GM08714 (cell line): ENCODE results near the gene PACS2.
"Not testable (repeated sequence)": the region's sequence is repeated elsewhere in the genome, so short reads cannot be mapped to it uniquely, and the experiment has no call there.

Experiments used
- H3K4me3 ChIP-seq: fragments of 200-500 bp; sonication (Bioruptor generic); 2 replicates; pipeline ENCODE4 v1.5.1; 2014; ENCODE audit warnings: mild to moderate bottlenecking, low read length, inconsistent platforms
- ZNF274 ChIP-seq: IDR thresholded peaks from 2 replicates; pipeline ENCODE4 v1.6.1; 2012; ENCODE audit warnings: mild to moderate bottlenecking, low read depth, low read length

PACS2 gene

GRCh38 chr14:105354541-105354940 is 40.0 kb downstream of the PACS2 start:
- no peak for TF ChIP-seq ZNF274

GRCh38 chr14:105355049-105355575 is 40.6 kb downstream of the PACS2 start:
- no peak for TF ChIP-seq ZNF274
- no peak overlapping the region for H3K4me3 ChIP-seq

More at GRCh38 chr14:105354541-105354940, 40.0 kb downstream of the PACS2 start:
- no peak overlapping the region for H3K4me3 ChIP-seq

GRCh38 chr14:105355850-105356604 is 41.5 kb downstream of the PACS2 start:
- no peak for TF ChIP-seq ZNF274
- no peak overlapping the region for H3K4me3 ChIP-seq

- H3K4me3 ChIP-seq: no peak overlapping the region
- no peak for TF ChIP-seq ZNF274
These were observed 42.4 kb downstream of the PACS2 start for GRCh38 chr14:105356927-105357326.

- no peak overlapping the region for H3K4me3 ChIP-seq
- no peak for TF ChIP-seq ZNF274
These were observed 43.1 kb downstream of the PACS2 start for GRCh38 chr14:105357626-105358025.

GRCh38 chr14:105358140-105358846 is 43.7 kb downstream of the PACS2 start:
- no peak for TF ChIP-seq ZNF274

GRCh38 chr14:105358943-105359342 is 44.4 kb downstream of the PACS2 start:
- no peak for TF ChIP-seq ZNF274
- no peak overlapping the region for H3K4me3 ChIP-seq

More at GRCh38 chr14:105358140-105358846, 43.7 kb downstream of the PACS2 start:
- H3K4me3 ChIP-seq: no peak overlapping the region

- H3K4me3 ChIP-seq: not testable (repeated sequence)
These were observed 46.9 kb downstream of the PACS2 start for GRCh38 chr14:105361412-105361811.

- H3K4me3 ChIP-seq: no peak overlapping the region
- TF ChIP-seq ZNF274: no peak
These were observed 49.5 kb downstream of the PACS2 start for GRCh38 chr14:105363847-105364708.

GRCh38 chr14:105365101-105365500 is 50.6 kb downstream of the PACS2 start:
- no peak for TF ChIP-seq ZNF274
- H3K4me3 ChIP-seq: no peak overlapping the region

- no peak for TF ChIP-seq ZNF274
- no peak overlapping the region for H3K4me3 ChIP-seq
These were observed 51.1 kb downstream of the PACS2 start for GRCh38 chr14:105365681-105366080.

GRCh38 chr14:105366386-105367074 is 52.0 kb downstream of the PACS2 start:
- no peak overlapping the region for H3K4me3 ChIP-seq
- no peak for TF ChIP-seq ZNF274

GRCh38 chr14:105367116-105368031 is 52.8 kb downstream of the PACS2 start:
- H3K4me3 ChIP-seq: no peak overlapping the region
- no peak for TF ChIP-seq ZNF274
